ENCODE measurements around the gene FSIP2.

FSIP2 gene

DNA sequence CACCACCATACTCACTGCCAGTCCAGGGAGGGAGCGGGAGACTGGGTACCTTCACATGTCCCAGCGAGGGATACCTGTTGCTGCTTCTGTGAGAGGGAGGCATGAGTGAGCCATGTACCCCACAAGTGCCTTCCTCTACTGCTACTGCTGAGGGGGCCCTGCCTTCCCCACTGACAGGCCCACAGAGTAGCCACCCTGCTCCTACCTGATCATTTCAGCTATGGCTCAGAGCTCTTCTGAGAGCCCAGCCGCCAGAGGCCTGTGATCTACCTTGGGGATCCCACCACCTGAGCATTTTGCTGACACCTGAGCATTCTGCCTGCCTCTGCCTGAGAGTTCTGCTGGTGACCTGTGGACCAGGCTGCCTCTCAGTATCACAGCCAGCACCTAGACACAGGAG is 137.6 kb downstream of the FSIP2 start:
- Histone ChIP-seq H3K27me3 (replicated peaks; ENCODE audit: insufficient read depth, low read length) (no peaks in the 10 kb centered on the region), H3K9me3 (replicated peaks; ENCODE audit: insufficient read depth, low read length) (no peaks in the 10 kb centered on the region), H3K9ac (ENCODE audit: low read length) (no peak overlapping the region), H3K4me3 (ENCODE audit: low read length) (no peak overlapping the region), H2AFZ (ENCODE audit: low read length) (no peak overlapping the region), H3K9me2 (replicated peaks; ENCODE audit: insufficient read depth, low read length) (no peaks in the 10 kb centered on the region), H3K36me3 (replicated peaks; ENCODE audit: insufficient read depth, low read length) (no peaks in the 10 kb centered on the region), H3K27ac (ENCODE audit: low read length) (no peak overlapping the region), H3K4me1 (ENCODE audit: low read length) (no peaks in the 10 kb centered on the region), H3F3A (ENCODE audit: insufficient read depth, low read length) (no peaks in the 10 kb centered on the region), H3K4me2 (ENCODE audit: low read depth, low read length) (no peak overlapping the region), H4K20me1 (ENCODE audit: insufficient read depth, low read length) (no peaks in the 10 kb centered on the region), H3K79me2 (ENCODE audit: low read length) (no peaks in the 10 kb centered on the region)
- no peak for TF ChIP-seq EZH2 (optimal IDR thresholded peaks at IDR 0.05; ENCODE audit: low read depth, low read length)
- TF ChIP-seq, protein P1, sequence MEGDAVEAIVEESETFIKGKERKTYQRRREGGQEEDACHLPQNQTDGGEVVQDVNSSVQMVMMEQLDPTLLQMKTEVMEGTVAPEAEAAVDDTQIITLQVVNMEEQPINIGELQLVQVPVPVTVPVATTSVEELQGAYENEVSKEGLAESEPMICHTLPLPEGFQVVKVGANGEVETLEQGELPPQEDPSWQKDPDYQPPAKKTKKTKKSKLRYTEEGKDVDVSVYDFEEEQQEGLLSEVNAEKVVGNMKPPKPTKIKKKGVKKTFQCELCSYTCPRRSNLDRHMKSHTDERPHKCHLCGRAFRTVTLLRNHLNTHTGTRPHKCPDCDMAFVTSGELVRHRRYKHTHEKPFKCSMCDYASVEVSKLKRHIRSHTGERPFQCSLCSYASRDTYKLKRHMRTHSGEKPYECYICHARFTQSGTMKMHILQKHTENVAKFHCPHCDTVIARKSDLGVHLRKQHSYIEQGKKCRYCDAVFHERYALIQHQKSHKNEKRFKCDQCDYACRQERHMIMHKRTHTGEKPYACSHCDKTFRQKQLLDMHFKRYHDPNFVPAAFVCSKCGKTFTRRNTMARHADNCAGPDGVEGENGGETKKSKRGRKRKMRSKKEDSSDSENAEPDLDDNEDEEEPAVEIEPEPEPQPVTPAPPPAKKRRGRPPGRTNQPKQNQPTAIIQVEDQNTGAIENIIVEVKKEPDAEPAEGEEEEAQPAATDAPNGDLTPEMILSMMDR (IDR thresholded peaks at IDR 0.05; ENCODE audit: low read length): no peak
- TF ChIP-seq EZH2phosphoT487 (IDR thresholded peaks at IDR 0.05; ENCODE audit: low read length): no peak
- DNase-seq: no peak

GRCh38 chr2:185880396-185880795 is 141.8 kb downstream of the FSIP2 start:
- Histone ChIP-seq H3K36me3 (replicated peaks; ENCODE audit: insufficient read depth, low read length) (no peaks in the 10 kb centered on the region), H2AFZ (ENCODE audit: low read length) (no peak overlapping the region), H3K4me2 (ENCODE audit: low read depth, low read length) (no peak overlapping the region), H3K27ac (ENCODE audit: low read length) (no peak overlapping the region), H3F3A (ENCODE audit: insufficient read depth, low read length) (no peaks in the 10 kb centered on the region), H4K20me1 (ENCODE audit: insufficient read depth, low read length) (no peaks in the 10 kb centered on the region), H3K4me3 (ENCODE audit: low read length) (no peak overlapping the region), H3K9ac (ENCODE audit: low read length) (no peak overlapping the region), H3K4me1 (ENCODE audit: low read length) (no peaks in the 10 kb centered on the region), H3K9me2 (replicated peaks; ENCODE audit: insufficient read depth, low read length) (no peaks in the 10 kb centered on the region), H3K79me2 (ENCODE audit: low read length) (no peaks in the 10 kb centered on the region), H3K9me3 (replicated peaks; ENCODE audit: insufficient read depth, low read length) (no peaks in the 10 kb centered on the region), H3K27me3 (replicated peaks; ENCODE audit: insufficient read depth, low read length) (no peaks in the 10 kb centered on the region)
- TF ChIP-seq EZH2 (optimal IDR thresholded peaks at IDR 0.05; ENCODE audit: low read depth, low read length) (no peak), EZH2phosphoT487 (IDR thresholded peaks at IDR 0.05; ENCODE audit: low read length) (no peak)
- TF ChIP-seq, protein P1 (IDR thresholded peaks at IDR 0.05; ENCODE audit: low read length): no peak
- DNase-seq: no peak
